ENCODE measurements around the gene PHEX.

Gene PHEX

DNA sequence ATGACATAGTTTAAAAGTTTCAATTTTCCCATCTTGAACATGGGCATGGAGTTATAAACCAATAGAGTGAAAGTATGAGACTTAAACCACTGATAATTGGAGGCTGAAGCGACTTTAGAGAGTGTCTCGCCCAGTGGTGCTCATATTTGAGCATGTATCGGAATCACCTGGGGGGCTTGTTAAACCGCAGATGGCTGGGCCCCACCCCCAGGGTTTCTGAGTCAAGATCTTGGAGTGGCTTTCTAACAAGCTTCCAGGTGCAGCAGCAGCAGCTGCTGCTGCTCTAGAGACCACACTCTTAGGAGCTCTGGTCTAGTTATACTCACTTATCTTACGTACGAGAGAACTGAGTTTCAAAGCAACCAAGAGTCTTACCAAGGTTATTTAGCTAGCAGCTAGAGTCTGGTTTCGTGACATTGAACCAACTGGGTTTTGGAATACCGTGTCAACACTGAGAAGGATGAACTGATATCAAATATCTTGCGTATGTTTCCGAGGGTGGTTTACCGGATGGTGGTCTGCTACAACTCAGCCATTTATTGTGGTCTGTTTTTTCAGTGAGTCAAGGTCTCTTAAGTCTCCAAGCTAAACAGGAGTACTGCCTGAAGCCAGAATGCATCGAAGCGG lies 5.9 kb downstream of the PHEX start:
- H3K27ac ChIP-seq (ENCODE audit: insufficient read depth, low read depth, low read length, poor library complexity, severe bottlenecking): no peak overlapping the region
- 93 to 95% methylated on average over 13 of the region's 13 CpGs for WGBS, 2 experiments
- H3K4me1 ChIP-seq (ENCODE audit: control insufficient read depth, insufficient read depth, low read length): no peaks in the 10 kb centered on the region
- H3K36me3 ChIP-seq (ENCODE audit: control insufficient read depth, insufficient read depth, low read length): no peaks in the 10 kb centered on the region
- H3K27me3 ChIP-seq (ENCODE audit: control insufficient read depth, insufficient read depth, low read length, poor library complexity, severe bottlenecking): no peaks in the 10 kb centered on the region
- H3K4me3 ChIP-seq (ENCODE audit: insufficient read depth, low read depth, low read length): no peak overlapping the region
- H3K9me3 ChIP-seq (ENCODE audit: control insufficient read depth, low read length): no peaks in the 10 kb centered on the region

DNA sequence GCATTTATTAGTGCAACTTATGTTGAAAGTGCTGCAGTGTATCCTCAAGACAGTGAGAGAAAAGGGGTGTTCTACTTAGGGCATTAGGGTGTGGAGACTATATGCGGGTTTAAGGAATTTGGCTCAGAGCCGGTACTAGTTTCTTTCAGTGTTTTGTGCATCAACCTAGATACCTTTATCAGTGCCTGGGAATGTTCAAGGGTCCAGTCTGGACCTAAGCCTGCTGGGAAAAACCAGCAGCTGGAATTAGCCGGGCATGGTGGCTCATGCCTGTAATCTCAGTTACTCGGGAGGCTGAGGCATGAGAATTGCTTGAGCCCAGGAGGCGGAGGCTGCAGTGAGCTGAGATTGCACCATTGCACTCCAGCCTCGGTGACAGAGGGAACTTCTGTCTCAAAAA lies 7.4 kb downstream of the PHEX start:
- Histone ChIP-seq H3K4me3 (ENCODE audit: insufficient read depth, low read depth, low read length) (no peak overlapping the region), H3K4me1 (ENCODE audit: control insufficient read depth, insufficient read depth, low read length) (no peaks in the 10 kb centered on the region), H3K9me3 (ENCODE audit: control insufficient read depth, low read length) (no peaks in the 10 kb centered on the region), H3K27ac (ENCODE audit: insufficient read depth, low read depth, low read length, poor library complexity, severe bottlenecking) (no peak overlapping the region), H3K27me3 (ENCODE audit: control insufficient read depth, insufficient read depth, low read length, poor library complexity, severe bottlenecking) (no peaks in the 10 kb centered on the region), H3K36me3 (ENCODE audit: control insufficient read depth, insufficient read depth, low read length) (no peaks in the 10 kb centered on the region)
- WGBS, 2 experiments: 88 to 90% methylated on average over 5 to 6 of the region's 6 CpGs

GRCh38 chrX:22040184-22040583 lies 8.1 kb downstream of the PHEX start:
- no peaks in the 10 kb centered on the region for H3K4me1 ChIP-seq (ENCODE audit: control insufficient read depth, insufficient read depth, low read length)
- no peaks in the 10 kb centered on the region for H3K36me3 ChIP-seq (ENCODE audit: control insufficient read depth, insufficient read depth, low read length)
- 96% methylated on average over 2 of the region's 2 CpGs for WGBS, 2 experiments
- H3K27ac ChIP-seq (ENCODE audit: insufficient read depth, low read depth, low read length, poor library complexity, severe bottlenecking): no peak overlapping the region
- no peaks in the 10 kb centered on the region for H3K9me3 ChIP-seq (ENCODE audit: control insufficient read depth, low read length)
- no peaks in the 10 kb centered on the region for H3K27me3 ChIP-seq (ENCODE audit: control insufficient read depth, insufficient read depth, low read length, poor library complexity, severe bottlenecking)
- H3K4me3 ChIP-seq (ENCODE audit: insufficient read depth, low read depth, low read length): no peak overlapping the region

DNA sequence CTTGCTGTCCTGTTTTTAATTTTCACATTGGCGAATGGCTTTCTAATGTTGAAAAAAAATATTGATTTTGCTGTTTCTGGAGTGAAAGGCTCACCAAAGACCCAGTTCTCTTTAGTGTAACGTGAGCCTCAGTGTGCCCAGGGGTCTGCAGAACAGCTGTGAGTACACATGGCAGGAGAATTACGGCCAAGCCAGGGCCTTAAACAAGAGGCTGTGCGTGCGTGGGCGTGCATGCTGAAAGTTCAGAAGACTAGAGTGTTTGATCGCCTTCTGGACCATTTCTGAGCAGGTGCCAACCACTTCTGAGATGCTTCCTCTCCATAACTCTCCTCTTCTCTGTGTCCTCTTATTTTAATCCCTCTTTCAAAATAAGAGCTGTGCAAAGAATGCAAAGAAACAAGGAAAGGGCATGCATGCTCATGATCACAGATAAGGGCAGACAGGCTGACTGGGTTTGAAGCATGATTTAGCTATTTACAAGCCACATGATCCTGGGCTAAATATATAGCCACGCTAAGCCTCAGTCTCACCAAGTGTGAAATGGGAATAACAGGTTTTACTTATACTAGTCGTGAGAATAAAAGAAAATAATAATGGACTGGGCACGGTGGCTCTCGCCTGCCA lies 9.9 kb downstream of the PHEX start:
- H3K9me3 ChIP-seq (ENCODE audit: control insufficient read depth, low read length): no peaks in the 10 kb centered on the region
- H3K36me3 ChIP-seq (ENCODE audit: control insufficient read depth, insufficient read depth, low read length): no peaks in the 10 kb centered on the region
- WGBS, 2 experiments: 84 to 86% methylated on average over 11 of the region's 11 CpGs
- H3K4me1 ChIP-seq (ENCODE audit: control insufficient read depth, insufficient read depth, low read length): no peaks in the 10 kb centered on the region
- H3K4me3 ChIP-seq (ENCODE audit: insufficient read depth, low read depth, low read length): no peak overlapping the region
- H3K27me3 ChIP-seq (ENCODE audit: control insufficient read depth, insufficient read depth, low read length, poor library complexity, severe bottlenecking): no peaks in the 10 kb centered on the region
- no peak overlapping the region for H3K27ac ChIP-seq (ENCODE audit: insufficient read depth, low read depth, low read length, poor library complexity, severe bottlenecking)

- 27 to 29% methylated on average over 4 of the region's 4 CpGs for WGBS, 2 experiments
- H3K27me3 ChIP-seq (ENCODE audit: control insufficient read depth, insufficient read depth, low read length, poor library complexity, severe bottlenecking): no peaks in the 10 kb centered on the region
- H3K27ac ChIP-seq (ENCODE audit: insufficient read depth, low read depth, low read length, poor library complexity, severe bottlenecking): no peak overlapping the region
- no peaks in the 10 kb centered on the region for H3K36me3 ChIP-seq (ENCODE audit: control insufficient read depth, insufficient read depth, low read length)
- H3K9me3 ChIP-seq (ENCODE audit: control insufficient read depth, low read length): no peaks in the 10 kb centered on the region
- H3K4me1 ChIP-seq (ENCODE audit: control insufficient read depth, insufficient read depth, low read length): no peaks in the 10 kb centered on the region
- no peak overlapping the region for H3K4me3 ChIP-seq (ENCODE audit: insufficient read depth, low read depth, low read length)
Observed at GRCh38 chrX:22043872-22044271, 11.7 kb downstream of the PHEX start.

GRCh38 chrX:22047468-22047867 lies 15.3 kb downstream of the PHEX start:
- Histone ChIP-seq H3K4me3 (ENCODE audit: insufficient read depth, low read depth, low read length) (no peak overlapping the region), H3K9me3 (ENCODE audit: control insufficient read depth, low read length) (no peaks in the 10 kb centered on the region), H3K36me3 (ENCODE audit: control insufficient read depth, insufficient read depth, low read length) (no peaks in the 10 kb centered on the region), H3K4me1 (ENCODE audit: control insufficient read depth, insufficient read depth, low read length) (no peaks in the 10 kb centered on the region), H3K27me3 (ENCODE audit: control insufficient read depth, insufficient read depth, low read length, poor library complexity, severe bottlenecking) (no peaks in the 10 kb centered on the region), H3K27ac (ENCODE audit: insufficient read depth, low read depth, low read length, poor library complexity, severe bottlenecking) (no peak overlapping the region)
- WGBS, 2 experiments: 100% methylated on average over 1 of the region's 2 CpGs

GRCh38 chrX:22053481-22053880 lies 21.4 kb downstream of the PHEX start:
- 100% methylated on average over 1 of the region's 3 CpGs; no CpG with 5 or more reads in 1 of the 2 experiments for WGBS, 2 experiments
- H3K27me3 ChIP-seq (ENCODE audit: control insufficient read depth, insufficient read depth, low read length, poor library complexity, severe bottlenecking): no peaks in the 10 kb centered on the region
- no peaks in the 10 kb centered on the region for H3K9me3 ChIP-seq (ENCODE audit: control insufficient read depth, low read length)
- no peaks in the 10 kb centered on the region for H3K4me1 ChIP-seq (ENCODE audit: control insufficient read depth, insufficient read depth, low read length)
- no peak overlapping the region for H3K27ac ChIP-seq (ENCODE audit: insufficient read depth, low read depth, low read length, poor library complexity, severe bottlenecking)
- H3K4me3 ChIP-seq (ENCODE audit: insufficient read depth, low read depth, low read length): no peak overlapping the region
- H3K36me3 ChIP-seq (ENCODE audit: control insufficient read depth, insufficient read depth, low read length): no peaks in the 10 kb centered on the region

- H3K36me3 ChIP-seq (ENCODE audit: control insufficient read depth, insufficient read depth, low read length): no peaks in the 10 kb centered on the region
- H3K27me3 ChIP-seq (ENCODE audit: control insufficient read depth, insufficient read depth, low read length, poor library complexity, severe bottlenecking): no peaks in the 10 kb centered on the region
- H3K4me1 ChIP-seq (ENCODE audit: control insufficient read depth, insufficient read depth, low read length): no peaks in the 10 kb centered on the region
- H3K4me3 ChIP-seq (ENCODE audit: insufficient read depth, low read depth, low read length): no peak overlapping the region
- no peaks in the 10 kb centered on the region for H3K9me3 ChIP-seq (ENCODE audit: control insufficient read depth, low read length)
- H3K27ac ChIP-seq (ENCODE audit: insufficient read depth, low read depth, low read length, poor library complexity, severe bottlenecking): no peak overlapping the region
- 85 to 88% methylated on average over 1 to 2 of the region's 2 CpGs for WGBS, 2 experiments
Observed at GRCh38 chrX:22056235-22056634, 24.1 kb downstream of the PHEX start.

GRCh38 chrX:22057667-22058066 lies 25.5 kb downstream of the PHEX start:
- no peak overlapping the region for H3K4me3 ChIP-seq (ENCODE audit: insufficient read depth, low read depth, low read length)
- H3K27ac ChIP-seq (ENCODE audit: insufficient read depth, low read depth, low read length, poor library complexity, severe bottlenecking): no peak overlapping the region
- no peaks in the 10 kb centered on the region for H3K9me3 ChIP-seq (ENCODE audit: control insufficient read depth, low read length)
- H3K4me1 ChIP-seq (ENCODE audit: control insufficient read depth, insufficient read depth, low read length): no peaks in the 10 kb centered on the region
- H3K27me3 ChIP-seq (ENCODE audit: control insufficient read depth, insufficient read depth, low read length, poor library complexity, severe bottlenecking): no peaks in the 10 kb centered on the region
- WGBS, 2 experiments: 78 to 94% methylated on average over 2 to 3 of the region's 3 CpGs
- H3K36me3 ChIP-seq (ENCODE audit: control insufficient read depth, insufficient read depth, low read length): no peaks in the 10 kb centered on the region

- Histone ChIP-seq H3K27me3 (ENCODE audit: control insufficient read depth, insufficient read depth, low read length, poor library complexity, severe bottlenecking) (no peaks in the 10 kb centered on the region), H3K36me3 (ENCODE audit: control insufficient read depth, insufficient read depth, low read length) (no peaks in the 10 kb centered on the region), H3K27ac (ENCODE audit: insufficient read depth, low read depth, low read length, poor library complexity, severe bottlenecking) (no peak overlapping the region), H3K4me3 (ENCODE audit: insufficient read depth, low read depth, low read length) (no peak overlapping the region), H3K9me3 (ENCODE audit: control insufficient read depth, low read length) (no peaks in the 10 kb centered on the region), H3K4me1 (ENCODE audit: control insufficient read depth, insufficient read depth, low read length) (no peaks in the 10 kb centered on the region)
- 85 to 89% methylated on average over 1 of the region's 1 CpG for WGBS, 2 experiments
Observed at GRCh38 chrX:22059775-22060174, 27.6 kb downstream of the PHEX start.
